Measurements from ENCODE around the gene NPBWR2.

Gene NPBWR2

DNA sequence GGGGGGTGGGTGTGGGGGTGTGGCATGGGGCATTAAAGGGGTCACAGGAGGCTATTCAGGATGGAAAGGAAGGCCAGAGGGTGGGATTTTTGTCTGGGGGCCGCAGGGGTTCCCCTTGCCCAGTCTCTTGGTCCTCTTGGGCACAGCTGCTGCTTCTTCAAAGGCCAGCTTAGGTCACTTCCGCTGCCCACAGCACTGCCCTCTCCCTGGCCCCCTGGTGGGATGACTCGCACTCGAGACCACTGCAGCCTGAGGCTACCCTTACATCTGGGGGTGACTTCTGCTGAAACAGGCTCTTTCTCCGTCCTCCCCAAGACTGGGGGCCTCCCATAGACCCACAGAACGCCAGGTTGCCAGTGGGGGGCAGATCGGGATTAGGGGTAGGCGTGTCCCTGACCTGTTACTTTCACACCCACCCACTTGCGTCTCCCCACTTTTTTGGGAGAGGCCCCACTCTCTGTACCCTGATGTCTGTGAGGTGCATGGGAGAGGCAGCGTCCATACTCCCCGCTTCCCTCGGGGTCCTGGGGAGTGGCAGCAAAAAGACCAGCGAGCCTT, 24.5 kb downstream of the NPBWR2 start:
- peak overlapping the region; percentile 71; the same call in 1 of the 2 replicates for H3K27ac ChIP-seq

DNA sequence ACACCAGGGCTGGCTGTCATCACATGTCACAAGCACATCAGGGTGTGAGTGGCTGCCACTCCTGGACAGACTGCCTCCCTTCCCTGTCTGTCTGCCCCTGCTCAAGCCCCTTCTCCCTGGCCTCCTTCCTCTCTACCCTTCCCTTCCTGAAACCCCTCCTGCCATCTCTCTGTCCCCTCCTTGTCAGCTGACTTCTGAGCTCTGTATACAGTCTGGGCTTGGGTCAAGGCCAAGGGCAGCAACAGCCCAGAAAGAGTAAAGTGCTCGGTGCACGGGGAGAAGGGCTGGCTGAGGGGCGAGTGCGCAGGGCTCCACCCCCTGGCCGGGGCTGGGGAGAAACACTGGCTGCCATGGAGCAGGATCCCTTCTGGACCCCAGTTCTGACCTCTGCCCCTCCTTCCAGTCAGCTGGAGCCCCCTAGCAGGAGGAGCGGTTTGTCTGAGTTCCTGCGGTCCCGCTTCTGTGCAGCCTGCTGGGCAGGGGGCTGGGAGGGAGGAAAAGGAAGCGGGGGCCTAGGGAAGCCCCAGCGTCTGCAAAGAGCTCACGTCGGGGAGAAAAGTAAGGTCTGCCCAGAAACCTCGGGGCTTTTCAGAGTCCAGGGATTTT, 25.1 kb downstream of the NPBWR2 start:
- TF ChIP-seq, protein P1, sequence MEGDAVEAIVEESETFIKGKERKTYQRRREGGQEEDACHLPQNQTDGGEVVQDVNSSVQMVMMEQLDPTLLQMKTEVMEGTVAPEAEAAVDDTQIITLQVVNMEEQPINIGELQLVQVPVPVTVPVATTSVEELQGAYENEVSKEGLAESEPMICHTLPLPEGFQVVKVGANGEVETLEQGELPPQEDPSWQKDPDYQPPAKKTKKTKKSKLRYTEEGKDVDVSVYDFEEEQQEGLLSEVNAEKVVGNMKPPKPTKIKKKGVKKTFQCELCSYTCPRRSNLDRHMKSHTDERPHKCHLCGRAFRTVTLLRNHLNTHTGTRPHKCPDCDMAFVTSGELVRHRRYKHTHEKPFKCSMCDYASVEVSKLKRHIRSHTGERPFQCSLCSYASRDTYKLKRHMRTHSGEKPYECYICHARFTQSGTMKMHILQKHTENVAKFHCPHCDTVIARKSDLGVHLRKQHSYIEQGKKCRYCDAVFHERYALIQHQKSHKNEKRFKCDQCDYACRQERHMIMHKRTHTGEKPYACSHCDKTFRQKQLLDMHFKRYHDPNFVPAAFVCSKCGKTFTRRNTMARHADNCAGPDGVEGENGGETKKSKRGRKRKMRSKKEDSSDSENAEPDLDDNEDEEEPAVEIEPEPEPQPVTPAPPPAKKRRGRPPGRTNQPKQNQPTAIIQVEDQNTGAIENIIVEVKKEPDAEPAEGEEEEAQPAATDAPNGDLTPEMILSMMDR (conservative IDR thresholded peaks at IDR 0.05) = no peak
- no peak overlapping the region for H3K27ac ChIP-seq

More for the DNA sequence above, 24.5 kb downstream of the NPBWR2 start:
- TF ChIP-seq, protein P1 (conservative IDR thresholded peaks at IDR 0.05) = no peak

DNA sequence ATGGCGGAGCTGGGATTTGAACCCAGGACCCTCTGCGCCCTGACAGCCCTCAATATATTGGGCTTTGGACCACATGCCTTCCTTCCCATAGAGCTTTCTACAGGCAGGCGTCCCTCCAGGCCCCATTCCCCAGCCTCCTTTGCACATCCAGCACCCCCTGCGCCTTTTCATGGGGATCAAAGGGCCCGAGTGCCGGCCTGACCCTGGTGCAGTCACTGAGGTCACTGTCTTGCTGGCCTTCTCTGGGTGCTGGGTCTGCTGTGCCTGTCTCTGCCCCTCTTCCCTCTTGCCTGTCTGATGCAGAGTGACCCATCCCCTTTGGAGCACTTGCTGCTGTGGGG, 25.8 kb downstream of the NPBWR2 start:
- TF ChIP-seq, protein P1 (conservative IDR thresholded peaks at IDR 0.05) = no peak
- H3K27ac ChIP-seq = no peak overlapping the region

DNA sequence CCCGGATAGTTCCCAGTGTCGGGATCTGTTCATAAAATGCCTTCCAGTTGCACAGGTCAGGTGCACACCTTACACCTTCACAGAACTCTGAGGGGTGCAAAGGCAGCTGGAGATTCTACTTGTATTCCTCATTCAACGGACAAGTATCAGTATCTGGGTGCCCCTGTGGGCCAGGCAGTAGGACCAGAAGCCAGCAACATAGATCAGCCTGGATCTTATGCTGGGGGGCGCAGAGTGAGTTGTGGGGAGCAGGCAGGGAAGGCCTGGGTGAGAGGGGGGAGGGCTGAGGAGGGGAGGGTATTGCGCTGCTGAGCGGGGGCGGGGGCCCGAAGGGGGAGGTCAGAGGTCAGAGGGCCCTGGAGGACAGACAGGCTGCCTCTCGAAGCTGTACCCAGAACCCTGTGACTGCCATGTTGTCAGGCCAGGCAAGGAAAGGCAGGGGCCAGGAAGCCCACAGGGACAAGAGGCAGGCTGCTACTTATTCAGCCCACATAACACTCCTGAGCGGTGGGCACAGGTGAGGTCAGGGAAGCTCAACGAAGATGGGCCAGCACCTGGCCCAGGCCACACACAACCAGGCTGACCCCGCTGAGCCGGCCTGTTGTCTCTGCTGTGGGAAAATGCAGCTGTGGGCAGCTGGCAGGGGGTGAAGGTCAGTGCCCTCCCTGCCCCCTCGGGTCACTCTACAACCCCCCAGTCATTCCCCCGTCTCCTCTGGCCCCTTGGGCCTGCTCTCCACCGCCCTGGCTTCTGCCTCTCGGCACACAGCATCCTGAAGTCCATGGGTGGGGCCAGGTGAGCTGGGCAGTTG, 26.3 kb downstream of the NPBWR2 start:
- H3K27ac ChIP-seq = peak overlapping the region; percentile 91
- TF ChIP-seq, protein P1 (conservative IDR thresholded peaks at IDR 0.05) = no peak

DNA sequence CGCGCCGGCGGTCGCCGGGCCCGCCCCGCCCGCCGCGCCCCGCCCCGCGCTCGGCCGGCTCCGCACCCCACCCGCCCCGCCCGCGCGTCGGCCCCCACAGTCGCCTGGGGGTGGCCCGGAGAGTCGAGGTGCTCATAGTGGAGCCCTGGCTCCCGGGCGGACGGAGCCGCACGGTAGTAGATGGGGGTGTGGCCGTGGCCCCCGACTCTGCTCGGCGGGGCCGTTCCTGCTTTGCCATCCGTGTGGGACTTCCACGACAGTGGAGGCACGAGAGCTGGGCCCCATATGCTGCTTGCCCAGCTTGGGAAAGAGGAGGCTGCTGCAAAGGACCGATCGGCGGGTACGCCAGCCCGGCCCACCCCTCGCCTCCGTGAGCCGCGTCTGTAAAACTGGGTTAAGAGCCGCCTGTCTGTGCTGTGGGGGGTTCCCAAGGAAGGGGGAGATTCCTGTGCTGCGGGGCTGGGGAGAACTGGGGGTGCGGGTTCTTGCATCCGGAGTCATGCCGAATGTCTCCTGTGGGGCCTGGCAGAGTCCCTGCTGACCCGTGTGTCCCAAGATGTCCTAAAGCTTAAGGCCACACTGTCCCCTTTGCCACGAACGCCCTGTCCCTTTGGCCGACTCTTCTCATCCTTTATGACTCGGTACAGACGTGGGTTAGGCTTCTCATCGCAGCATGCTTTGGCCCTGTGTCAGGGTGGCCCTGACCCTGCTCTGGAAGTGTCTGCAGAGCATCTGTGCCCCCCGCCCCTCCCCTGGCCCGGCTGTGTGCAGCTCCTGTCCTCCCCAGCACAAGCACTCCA, 27.2 kb downstream of the NPBWR2 start, which contains the start of gene OPRL1:
Gene OPRL1, plus strand, starts transcription at position 70 of the 800 bp plus-strand sequence. CDS start 12,639 bp downstream, outside the sequence.
- H3K27ac ChIP-seq = peak within 1 kb of the TSS; percentile 91
- TF ChIP-seq, protein P1 (conservative IDR thresholded peaks at IDR 0.05) = no peak

DNA sequence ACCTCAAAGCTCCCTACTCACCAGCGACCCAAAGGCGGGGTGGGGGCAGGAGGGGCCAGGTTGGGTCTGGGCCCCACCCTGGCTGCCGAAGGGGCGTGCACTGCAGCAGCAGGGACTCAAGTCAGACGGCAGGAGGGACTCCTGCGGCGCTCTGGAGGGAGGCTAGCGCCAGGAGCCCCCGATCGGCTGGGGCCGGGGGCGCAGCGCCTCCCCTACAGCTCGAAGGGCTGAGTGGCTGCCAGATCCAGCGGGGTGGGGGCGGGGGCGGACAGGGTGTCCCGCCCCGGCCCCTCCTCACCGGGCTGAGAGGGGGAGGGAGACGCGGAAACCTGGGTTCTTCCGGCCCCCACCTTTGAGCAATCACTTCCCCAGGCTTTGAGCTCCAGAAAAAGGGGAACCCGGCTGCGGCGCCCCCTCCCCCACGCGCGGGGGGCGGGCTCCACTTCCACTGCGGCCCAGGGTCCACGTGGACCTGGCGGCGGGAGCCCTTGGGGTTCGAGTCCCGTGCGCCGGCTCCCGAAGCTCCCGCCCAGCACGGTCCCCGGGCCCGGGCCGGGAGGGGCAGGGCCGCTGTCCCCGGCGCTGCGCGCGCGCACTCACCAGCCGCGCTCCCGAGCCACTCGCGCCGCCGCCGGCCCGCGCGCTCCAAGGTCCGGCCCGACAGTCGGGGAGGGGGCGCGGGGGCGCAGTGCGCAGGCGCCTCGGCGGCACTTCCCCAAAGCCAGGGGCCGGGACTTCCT, 27.9 kb downstream of the NPBWR2 start, which contains the start of gene RGS19:
Gene RGS19, minus strand, starts transcription at position 246 of the 740 bp plus-strand sequence. CDS start 2,632 bp downstream, outside the sequence.
- peak within 1 kb of the TSS; percentile 91 for H3K27ac ChIP-seq
- TF ChIP-seq, protein P1 (conservative IDR thresholded peaks at IDR 0.05) = no peak
